ENCODE measurements around the gene WNT7A.

Gene WNT7A

GRCh38 chr3:13776253-13777050 lies 103.4 kb downstream of the WNT7A start:
- Histone ChIP-seq H3F3A (ENCODE audit: insufficient read depth, low read length) (no peaks in the 10 kb centered on the region), H3K79me2 (ENCODE audit: insufficient read depth, low read length) (no peaks in the 10 kb centered on the region)

GRCh38 chr3:13772885-13773745 lies 106.8 kb downstream of the WNT7A start:
- Histone ChIP-seq H3F3A (ENCODE audit: insufficient read depth, low read length) (no peaks in the 10 kb centered on the region), H3K79me2 (ENCODE audit: insufficient read depth, low read length) (no peaks in the 10 kb centered on the region), H3K36me3 (ENCODE audit: insufficient read depth, low read length) (no peaks in the 10 kb centered on the region), H3K9ac (ENCODE audit: low read length) (no peak overlapping the region), H3K4me1 (ENCODE audit: insufficient read depth, low read length, severe bottlenecking) (no peaks in the 10 kb centered on the region), H3K27me3 (ENCODE audit: insufficient read depth, low read length) (no peaks in the 10 kb centered on the region; the same call in 1 of the 2 replicates), H3K9me2 (ENCODE audit: low read depth, low read length) (no peaks in the 10 kb centered on the region), H2AFZ (ENCODE audit: low read length) (no peak overlapping the region), H3K4me3 (ENCODE audit: low read depth, low read length, poor library complexity, severe bottlenecking) (no peak overlapping the region), H3K9me3 (ENCODE audit: low read length) (no peaks in the 10 kb centered on the region), H3K4me2 (ENCODE audit: low read length) (no peak overlapping the region), H4K20me1 (ENCODE audit: insufficient read depth, low read length) (no peaks in the 10 kb centered on the region), H3K27ac (ENCODE audit: low read depth, low read length, poor library complexity, severe bottlenecking) (no peak overlapping the region)
- TF ChIP-seq CTCF (IDR thresholded peaks at IDR 0.05; ENCODE audit: low read length): no peak
- TF ChIP-seq EZH2 (IDR thresholded peaks at IDR 0.05; ENCODE audit: borderline replicate concordance, low read length): no peak

More at GRCh38 chr3:13776253-13777050, 103.4 kb downstream of the WNT7A start:
- Histone ChIP-seq H3K9me3 (ENCODE audit: low read length) (no peaks in the 10 kb centered on the region), H3K4me2 (ENCODE audit: low read length) (no peak overlapping the region), H2AFZ (ENCODE audit: low read length) (no peak overlapping the region), H3K4me3 (ENCODE audit: low read depth, low read length, poor library complexity, severe bottlenecking) (no peak overlapping the region), H3K27ac (ENCODE audit: low read depth, low read length, poor library complexity, severe bottlenecking) (no peak overlapping the region), H4K20me1 (ENCODE audit: insufficient read depth, low read length) (no peaks in the 10 kb centered on the region), H3K27me3 (ENCODE audit: insufficient read depth, low read length) (no peaks in the 10 kb centered on the region; the same call in 1 of the 2 replicates), H3K4me1 (ENCODE audit: insufficient read depth, low read length, severe bottlenecking) (no peaks in the 10 kb centered on the region), H3K9me2 (ENCODE audit: low read depth, low read length) (no peaks in the 10 kb centered on the region), H3K9ac (ENCODE audit: low read length) (no peak overlapping the region), H3K36me3 (ENCODE audit: insufficient read depth, low read length) (no peaks in the 10 kb centered on the region)
- TF ChIP-seq EZH2 (IDR thresholded peaks at IDR 0.05; ENCODE audit: borderline replicate concordance, low read length) (no peak), CTCF (IDR thresholded peaks at IDR 0.05; ENCODE audit: low read length) (no peak)

GRCh38 chr3:13772321-13772745 lies 107.5 kb downstream of the WNT7A start:
- H2AFZ ChIP-seq (ENCODE audit: low read length): no peak overlapping the region
- no peaks in the 10 kb centered on the region for H3K9me2 ChIP-seq (ENCODE audit: low read depth, low read length)
- TF ChIP-seq CTCF (IDR thresholded peaks at IDR 0.05; ENCODE audit: low read length): no peak
- TF ChIP-seq EZH2 (IDR thresholded peaks at IDR 0.05; ENCODE audit: borderline replicate concordance, low read length): no peak
- no peaks in the 10 kb centered on the region for H3K36me3 ChIP-seq (ENCODE audit: insufficient read depth, low read length)
- H3K4me3 ChIP-seq (ENCODE audit: low read depth, low read length, poor library complexity, severe bottlenecking): no peak overlapping the region
- no peaks in the 10 kb centered on the region for H3K4me1 ChIP-seq (ENCODE audit: insufficient read depth, low read length, severe bottlenecking)
- H4K20me1 ChIP-seq (ENCODE audit: insufficient read depth, low read length): no peaks in the 10 kb centered on the region
- H3K9ac ChIP-seq (ENCODE audit: low read length): no peak overlapping the region
- no peaks in the 10 kb centered on the region for H3K79me2 ChIP-seq (ENCODE audit: insufficient read depth, low read length)
- no peaks in the 10 kb centered on the region; the same call in 1 of the 2 replicates for H3K27me3 ChIP-seq (ENCODE audit: insufficient read depth, low read length)
- H3F3A ChIP-seq (ENCODE audit: insufficient read depth, low read length): no peaks in the 10 kb centered on the region
- H3K4me2 ChIP-seq (ENCODE audit: low read length): no peak overlapping the region
- H3K27ac ChIP-seq (ENCODE audit: low read depth, low read length, poor library complexity, severe bottlenecking): no peak overlapping the region
- H3K9me3 ChIP-seq (ENCODE audit: low read length): no peaks in the 10 kb centered on the region

Measured in OCI-LY1 (cell line).